HG02938 (cell line): ENCODE data around the gene RAB40C.

Source experiments
- ATAC-seq: cut with Tn5 transposase; IDR thresholded peaks from one replicate; pipeline ENCODE4 v1.9.1; 2021; ENCODE audit warnings: mild to moderate bottlenecking, moderate library complexity; ENCODE audit not compliant: unreplicated experiment

Gene RAB40C

DNA sequence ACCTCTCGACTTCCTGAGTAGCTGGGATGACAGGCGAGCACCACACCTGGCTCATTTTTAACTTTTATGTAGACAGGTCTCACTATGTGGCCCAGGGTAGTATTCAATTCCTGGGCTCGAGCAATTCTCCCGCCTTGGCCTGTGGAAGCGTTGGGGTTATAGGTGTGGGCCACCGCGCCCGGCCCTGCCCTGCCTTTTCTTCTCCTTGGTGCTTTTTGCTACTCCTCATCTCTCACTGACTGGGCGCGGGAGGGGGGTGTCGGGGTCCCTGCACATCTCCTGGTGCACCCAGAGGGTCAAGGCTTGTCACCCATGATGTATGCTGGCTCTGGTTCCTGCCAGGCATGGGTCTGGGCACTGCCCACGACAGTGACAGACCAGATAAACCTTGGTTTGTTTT is 54.7 kb downstream of the RAB40C start:
- no peak for ATAC-seq

GRCh38 chr16:645852-646678 is 56.2 kb downstream of the RAB40C start:
- ATAC-seq = no peak

DNA sequence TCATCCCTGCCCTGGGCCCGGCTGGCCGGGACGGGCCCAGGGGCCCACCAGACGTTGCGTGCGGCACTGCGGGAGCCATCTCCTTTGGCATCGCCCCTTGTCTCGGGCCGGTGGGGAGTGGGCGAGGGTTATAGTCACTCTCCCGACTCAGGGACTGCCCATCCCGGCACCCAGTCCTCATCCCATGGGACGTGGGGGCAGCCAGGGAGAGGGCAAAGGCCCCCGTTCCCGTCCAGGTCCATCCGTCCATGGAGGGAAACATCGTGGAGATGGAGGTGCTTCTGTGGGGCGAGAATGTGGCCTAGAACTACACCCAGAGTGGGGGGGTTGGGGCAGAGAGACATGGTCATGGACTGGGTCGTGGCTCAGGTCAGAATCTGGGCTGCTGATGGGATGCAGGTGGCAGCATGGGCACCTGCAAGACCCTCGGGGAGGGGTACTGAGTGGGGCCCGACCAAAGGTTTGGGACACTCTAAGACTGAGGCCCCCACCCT is 56.9 kb downstream of the RAB40C start:
- no peak for ATAC-seq

DNA sequence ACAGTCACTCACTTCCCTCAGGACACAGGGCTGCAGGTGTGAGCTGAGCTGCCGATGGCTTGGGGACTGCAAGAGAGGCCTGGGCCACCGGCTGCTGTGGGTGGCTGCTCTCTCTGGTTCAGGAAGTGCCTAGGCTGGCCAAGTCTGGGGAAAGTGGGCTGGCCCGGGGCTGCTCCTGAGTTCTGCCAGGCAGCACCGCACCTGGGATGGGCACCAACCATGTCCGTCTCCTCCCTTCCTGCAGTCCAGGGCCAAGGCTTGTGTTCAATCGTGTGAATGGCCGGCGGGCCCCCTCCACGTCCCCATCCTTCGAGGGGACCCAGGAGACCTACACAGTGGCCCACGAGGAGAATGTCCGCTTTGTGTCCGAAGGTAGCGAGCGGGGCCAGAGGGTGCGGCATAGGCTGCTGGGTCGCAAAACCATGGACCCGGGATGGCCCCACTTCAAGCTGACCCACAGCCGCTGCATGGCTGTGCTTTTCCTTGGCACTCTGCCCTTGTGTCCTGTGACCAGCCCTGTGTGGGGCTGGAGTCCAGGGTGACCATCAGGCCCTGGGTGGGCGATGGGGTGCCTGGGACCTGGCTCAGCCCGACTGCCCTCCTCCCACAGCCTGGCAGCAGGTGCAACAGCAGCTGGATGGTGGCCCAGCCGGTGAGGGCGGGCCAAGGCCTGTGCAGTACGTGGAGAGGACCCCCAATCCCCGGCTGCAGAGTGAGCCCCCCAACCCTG is 57.5 kb downstream of the RAB40C start:
- ATAC-seq = no peak

DNA sequence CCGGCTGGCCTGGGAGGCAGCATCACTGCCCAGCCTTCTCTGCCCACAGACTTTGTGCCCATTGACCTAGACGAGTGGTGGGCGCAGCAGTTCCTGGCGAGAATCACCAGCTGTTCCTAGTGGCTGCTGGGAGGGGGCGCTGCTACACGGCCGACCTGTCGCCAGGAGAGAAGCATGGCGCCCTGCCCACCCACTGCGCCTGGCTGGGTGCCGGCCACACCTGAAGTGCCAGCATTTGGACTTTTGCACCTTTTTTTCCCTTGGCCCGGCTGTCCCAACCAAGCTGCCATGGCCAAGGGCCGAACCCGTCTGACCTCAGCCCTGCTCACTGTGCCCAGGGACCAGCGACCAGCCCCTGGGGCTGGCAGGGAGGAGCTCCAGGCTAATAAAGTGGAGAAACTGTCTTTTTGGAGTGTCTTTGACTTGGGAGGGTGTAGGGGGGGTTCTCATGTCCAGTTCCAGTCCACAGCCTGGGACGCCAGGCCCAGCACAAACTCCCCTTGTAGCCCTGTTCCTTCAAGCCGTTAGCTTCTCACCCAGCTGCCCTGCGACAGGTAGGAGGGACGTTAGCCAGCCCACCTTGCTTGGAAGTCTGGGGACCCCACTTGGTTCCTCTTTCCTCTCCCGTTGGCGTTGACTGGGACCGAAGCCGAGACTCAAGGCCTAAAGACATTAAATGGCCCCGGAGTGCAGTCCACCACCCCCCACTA is 58.4 kb downstream of the RAB40C start:
- ATAC-seq = no peak

DNA sequence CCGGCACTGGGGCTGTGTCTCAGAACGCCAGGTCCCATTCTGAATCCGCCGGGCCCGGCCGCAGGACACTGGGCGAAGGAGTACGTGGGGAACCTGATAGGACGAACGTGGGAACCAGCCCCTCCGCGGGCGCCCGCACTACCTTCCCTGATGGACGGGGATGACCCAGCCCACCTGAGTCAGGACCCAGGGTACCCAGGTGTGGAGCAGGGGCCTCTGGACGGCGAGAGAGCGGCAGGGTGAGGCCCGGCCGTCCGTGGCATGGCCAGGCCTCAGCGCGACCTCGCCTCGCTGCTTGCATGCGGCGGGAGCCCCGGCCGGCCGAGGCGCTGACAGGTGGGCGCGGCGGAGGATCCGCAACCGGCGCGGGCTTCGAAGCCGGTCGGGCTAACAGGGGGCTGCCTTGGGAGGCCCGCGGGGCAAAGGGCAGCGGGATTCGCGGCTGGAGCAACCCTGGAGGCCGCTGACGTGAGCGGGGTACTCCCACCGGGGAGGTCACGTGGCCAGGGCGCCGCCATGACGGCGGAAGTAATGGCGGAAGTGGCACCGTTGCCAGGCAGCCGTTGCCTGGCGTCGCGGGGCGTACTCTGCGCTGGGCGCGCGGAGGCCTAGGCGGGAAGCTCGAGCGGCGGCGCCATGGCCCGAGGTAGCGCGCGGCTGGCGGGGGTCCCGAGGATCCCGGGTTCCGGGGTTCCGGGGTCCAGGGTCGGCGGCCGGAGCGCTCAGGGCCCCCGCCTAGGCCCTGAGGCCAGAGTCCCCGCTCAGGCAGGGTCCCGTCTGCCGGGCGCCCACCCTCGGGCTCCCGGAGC is 59.1 kb downstream of the RAB40C start, which contains the start of gene WDR90:
WDR90 (plus strand) TSS at position 585 of the 809 bp plus-strand sequence; CDS start at position 637, 52 bp downstream.
- peak; percentile 74 for ATAC-seq

- ATAC-seq = peak; percentile 7
These were observed 59.8 kb downstream of the RAB40C start for GRCh38 chr16:649631-650030.

- no peak for ATAC-seq
These were observed 62.0 kb downstream of the RAB40C start for GRCh38 chr16:651844-652243.

DNA sequence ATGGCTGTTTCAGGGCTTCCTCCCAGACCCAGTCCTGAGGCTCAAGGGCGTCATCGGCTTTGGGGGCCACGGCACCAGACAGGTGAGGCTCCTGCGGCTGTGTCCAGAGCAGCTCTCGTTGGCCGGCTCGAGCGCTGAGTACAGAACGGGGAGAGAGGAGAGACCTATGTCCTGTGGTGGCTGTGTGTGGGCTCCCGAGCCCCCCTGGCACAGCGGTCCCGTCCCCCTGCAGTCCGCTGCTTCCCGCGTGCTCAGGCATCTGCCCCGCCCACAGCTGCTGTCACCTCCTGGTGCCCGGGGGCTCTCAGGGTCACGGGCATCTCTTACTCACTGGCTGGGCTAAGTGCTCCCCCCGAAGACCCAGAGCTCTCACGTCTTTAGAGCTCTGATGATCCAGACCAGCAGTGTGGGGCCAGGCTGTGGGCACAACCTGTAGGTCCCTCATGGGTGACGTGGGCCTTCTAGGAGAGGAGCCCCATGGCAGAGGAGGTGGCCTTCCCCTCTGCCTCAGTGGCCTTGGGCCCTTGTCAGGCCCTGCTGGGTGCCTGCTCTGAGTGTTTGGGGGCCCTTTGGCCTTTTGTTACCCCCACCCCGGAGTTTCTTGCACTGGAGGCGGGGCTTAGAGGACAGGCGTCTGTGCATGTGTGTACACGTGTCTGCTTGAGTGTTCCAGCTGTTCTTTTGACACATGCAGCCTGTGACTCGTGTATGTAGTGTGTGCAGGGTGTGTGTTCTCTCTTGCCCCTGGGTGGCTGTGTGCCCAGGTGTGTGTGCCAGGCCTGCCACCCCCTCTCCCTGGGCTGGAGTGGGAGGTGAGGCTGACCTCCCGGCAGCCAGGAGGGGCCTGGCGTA is 62.8 kb downstream of the RAB40C start:
- ATAC-seq = no peak

DNA sequence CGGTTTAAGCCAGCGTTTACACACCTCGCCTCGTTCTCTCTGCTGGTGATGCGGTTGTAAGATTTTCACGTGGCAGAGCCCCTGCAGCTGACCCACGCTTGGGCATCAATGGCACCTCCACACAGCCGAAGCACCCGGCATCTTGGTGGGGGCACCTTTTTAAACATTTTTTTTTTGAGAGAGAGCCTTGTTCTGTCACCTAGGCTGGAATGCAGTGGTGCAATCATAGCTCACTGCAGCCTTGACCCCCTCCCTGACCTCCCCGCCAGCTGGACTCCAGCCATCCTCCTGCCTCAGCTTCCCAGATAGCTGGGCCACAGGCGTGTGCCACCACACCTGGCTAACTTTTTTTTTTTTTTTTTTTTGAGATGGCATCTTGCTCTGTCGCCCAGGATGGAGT is 64.2 kb downstream of the RAB40C start:
- ATAC-seq = no peak

- ATAC-seq = no peak
These were observed 67.6 kb downstream of the RAB40C start for GRCh38 chr16:657487-657886.

DNA sequence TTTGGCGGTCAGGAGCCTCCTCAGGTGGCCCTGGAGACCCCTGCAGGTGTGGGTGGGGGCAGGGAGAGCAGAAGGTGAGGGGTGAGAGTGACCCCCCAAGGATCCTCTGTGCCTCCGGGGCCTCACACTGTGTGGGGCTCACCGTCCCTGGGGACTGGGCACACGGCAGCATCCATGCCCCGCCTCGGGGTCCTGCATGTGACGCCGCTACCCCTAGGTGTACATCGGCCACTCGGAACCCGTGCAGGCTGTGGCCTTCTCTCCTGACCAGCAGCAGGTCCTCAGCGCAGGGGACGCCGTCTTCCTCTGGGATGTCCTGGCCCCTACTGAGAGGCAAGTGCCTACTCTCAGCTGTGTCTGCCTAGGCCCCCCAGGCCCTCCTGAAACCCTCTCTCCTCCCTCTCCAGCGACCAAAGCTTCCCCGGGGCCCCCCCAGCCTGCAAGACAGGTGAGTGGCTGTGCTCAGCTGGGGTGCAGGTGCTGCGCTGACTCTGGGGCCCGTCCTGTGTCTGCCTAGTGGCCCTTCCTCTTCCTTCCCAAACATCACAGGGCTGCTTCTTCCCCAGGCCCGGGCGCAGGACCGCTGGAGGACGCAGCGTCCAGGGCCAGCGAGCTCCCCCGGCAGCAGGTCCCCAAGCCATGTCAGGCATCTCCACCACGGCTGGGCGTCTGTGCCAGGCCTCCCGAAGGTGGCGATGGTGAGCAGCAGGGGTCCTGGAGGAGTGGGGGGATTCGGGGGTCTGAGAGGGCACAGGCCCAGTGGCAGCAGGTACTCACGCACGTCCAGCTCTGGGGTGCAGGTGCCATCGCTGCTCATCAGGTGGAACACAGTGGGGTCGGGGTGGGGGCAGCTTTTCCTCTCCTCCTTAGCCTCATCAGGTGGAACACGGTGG is 69.1 kb downstream of the RAB40C start:
- ATAC-seq = no peak

DNA sequence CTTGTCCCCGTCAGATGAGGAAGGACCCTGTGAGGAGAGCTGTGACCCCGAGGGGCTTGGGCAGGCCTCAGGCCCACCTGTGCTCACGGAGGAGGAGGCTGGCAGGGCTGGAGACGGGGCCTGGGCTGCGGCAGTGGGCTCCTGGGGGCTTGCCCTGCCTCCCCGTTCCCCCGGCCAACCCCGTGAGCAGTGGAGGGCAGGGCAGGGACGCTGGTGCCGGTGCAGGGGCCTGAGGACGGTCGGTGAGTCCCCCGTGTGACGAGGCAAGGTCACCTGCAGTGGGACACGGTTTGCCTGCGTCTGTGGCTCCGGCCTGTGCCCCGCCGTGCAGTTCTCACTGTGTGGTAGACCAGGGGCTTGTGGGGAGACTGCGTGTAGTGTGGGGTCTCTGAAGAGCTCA is 69.8 kb downstream of the RAB40C start:
- ATAC-seq = no peak

GRCh38 chr16:660132-660458 is 70.2 kb downstream of the RAB40C start:
- ATAC-seq = no peak

DNA sequence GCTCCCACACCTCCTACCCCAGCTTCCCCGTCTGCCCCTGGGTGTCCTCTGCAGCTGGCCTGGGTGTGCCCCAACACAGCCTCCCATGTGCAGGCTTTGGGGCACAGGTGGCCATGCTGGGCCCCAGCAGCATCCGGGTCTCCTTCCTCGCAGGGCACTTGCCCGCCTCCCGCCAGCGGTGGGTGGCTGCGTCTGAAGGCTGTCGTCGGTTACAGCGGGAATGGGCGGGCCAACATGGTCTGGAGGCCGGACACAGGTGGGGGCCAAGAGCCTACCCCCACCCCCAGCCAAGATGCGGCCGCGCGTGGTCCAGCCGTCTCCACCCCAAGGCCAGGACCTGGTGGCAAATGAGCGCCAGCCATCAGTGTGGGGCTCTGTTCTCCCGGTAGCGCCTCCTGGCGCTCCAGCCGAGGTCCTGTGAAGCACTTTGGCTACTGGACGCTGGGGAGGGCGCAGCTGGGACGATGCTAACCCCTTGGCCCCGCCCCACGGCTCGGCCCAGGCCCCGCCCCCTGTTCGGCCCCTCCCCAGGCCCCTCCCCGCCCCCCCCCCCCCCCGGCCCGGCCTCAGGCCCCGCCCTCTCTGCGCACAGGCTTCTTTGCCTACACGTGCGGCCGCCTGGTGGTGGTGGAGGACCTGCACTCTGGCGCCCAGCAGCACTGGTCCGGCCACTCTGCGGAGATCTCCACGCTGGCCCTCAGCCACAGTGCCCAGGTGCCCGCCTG is 70.8 kb downstream of the RAB40C start:
- no peak for ATAC-seq

GRCh38 chr16:661184-661821 is 71.4 kb downstream of the RAB40C start:
- no peak for ATAC-seq

DNA sequence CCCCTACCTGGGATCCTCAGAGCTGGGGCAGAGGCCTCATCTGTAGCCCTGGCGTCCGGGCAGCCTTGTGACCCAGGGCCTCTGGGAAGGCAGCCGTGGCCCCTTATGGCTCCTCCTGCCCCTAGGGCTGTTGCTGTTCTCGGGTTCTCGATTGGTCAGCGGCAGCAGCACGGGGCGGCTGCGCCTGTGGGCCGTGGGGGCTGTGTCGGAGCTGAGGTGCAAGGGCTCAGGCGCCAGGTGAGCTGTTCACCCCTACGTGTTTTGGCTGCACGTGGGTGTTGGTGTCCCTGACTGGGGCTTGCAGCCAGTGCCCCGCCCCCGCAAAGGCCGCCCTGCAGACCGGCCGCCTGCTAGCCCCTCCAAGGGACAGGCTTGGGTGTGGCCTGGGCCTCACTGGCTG is 72.2 kb downstream of the RAB40C start:
- no peak for ATAC-seq

GRCh38 chr16:662597-662996 is 72.7 kb downstream of the RAB40C start:
- ATAC-seq = no peak
